HFF-Myc (cell line): ENCODE measurements around the gene GRAMD1A.

ENCODE experiments used
- DNase-seq: peaks from one replicate; pipeline ENCODE4 v3.0.0-alpha.2; 2011; ENCODE audit warnings: low read depth; ENCODE audit errors: extremely low read depth
- H3K4me3 ChIP-seq: replicated peaks from 2 replicates; pipeline ENCODE4 v1.5.1; 2011; ENCODE audit warnings: low read depth, mild to moderate bottlenecking, control low read depth, low read length
- CTCF ChIP-seq: IDR thresholded peaks from 2 replicates; pipeline ENCODE4 v1.5.1; 2012; ENCODE audit warnings: mild to moderate bottlenecking, low read depth, low read length, control low read depth; ENCODE audit errors: missing control alignments

Gene GRAMD1A

GRCh38 chr19:35017507-35017906 lies 17.4 kb downstream of the GRAMD1A start:
- DNase-seq = no peak
- no peak for TF ChIP-seq CTCF

GRCh38 chr19:35018379-35018778 lies 18.3 kb downstream of the GRAMD1A start:
- DNase-seq = no peak
- TF ChIP-seq CTCF = no peak

More at GRCh38 chr19:35017507-35017906, 17.4 kb downstream of the GRAMD1A start:
- no peak overlapping the region for H3K4me3 ChIP-seq

GRCh38 chr19:35019144-35019543 lies 19.0 kb downstream of the GRAMD1A start:
- H3K4me3 ChIP-seq = no peak overlapping the region
- no peak for TF ChIP-seq CTCF
- no peak for DNase-seq

More at GRCh38 chr19:35018379-35018778, 18.3 kb downstream of the GRAMD1A start:
- H3K4me3 ChIP-seq = no peak overlapping the region

- TF ChIP-seq CTCF = no peak
- DNase-seq = no peak
- no peak overlapping the region for H3K4me3 ChIP-seq
These were observed 20.9 kb downstream of the GRAMD1A start for GRCh38 chr19:35021016-35021415.

GRCh38 chr19:35021596-35021995 lies 21.5 kb downstream of the GRAMD1A start:
- no peak for TF ChIP-seq CTCF
- no peak overlapping the region for H3K4me3 ChIP-seq
- no peak for DNase-seq

GRCh38 chr19:35022460-35022859 lies 22.3 kb downstream of the GRAMD1A start:
- TF ChIP-seq CTCF = no peak
- H3K4me3 ChIP-seq = no peak overlapping the region
- DNase-seq = no peak

- no peak for DNase-seq
- no peak for TF ChIP-seq CTCF
- H3K4me3 ChIP-seq = no peak overlapping the region
These were observed 23.3 kb downstream of the GRAMD1A start for GRCh38 chr19:35023428-35023827.
